ENCODE data around the gene EZH1. TPM values are rescaled to one million over a fixed set of nuclear protein-coding genes. Genes with fewer than 3 reads are reported as not detected.

Gene EZH1
- total RNA-seq, 1 experiment from 2014 or later: 22.8 TPM

DNA sequence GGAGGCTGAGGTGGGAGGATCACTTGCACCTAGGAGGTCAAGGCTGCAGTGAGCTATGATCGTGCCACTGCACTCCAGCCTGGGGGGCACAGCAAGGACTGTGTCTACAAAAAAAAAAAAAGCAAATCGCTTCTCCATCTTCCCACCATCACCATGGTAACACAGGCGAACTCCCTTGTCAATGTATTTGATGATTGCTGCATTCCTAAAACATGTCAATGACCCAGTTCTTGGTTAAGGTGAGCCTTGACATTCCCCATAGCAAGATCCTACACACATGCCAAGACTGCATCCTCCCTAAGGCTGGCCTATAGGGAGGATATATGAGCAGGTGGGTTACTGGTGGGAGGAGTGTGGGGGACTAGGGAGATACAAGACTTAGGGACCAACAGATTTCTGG lies 50.3 kb downstream of the EZH1 start:
- H3K9me3 ChIP-seq (ENCODE audit: insufficient read depth, low read depth): no peaks in the 10 kb centered on the region
- no TSS peak for BruUV-seq (replicated peaks)
- ChIA-PET CTCF (no interaction called here), POLR2A (ENCODE audit: unreplicated experiment) (no interaction called here)
- no peaks in the 10 kb centered on the region for H3K27me3 ChIP-seq (ENCODE audit: insufficient read depth, low read depth)
- H4K20me1 ChIP-seq (ENCODE audit: insufficient read depth): no peaks in the 10 kb centered on the region
- no peak overlapping the region for H3K4me3 ChIP-seq
- no peaks in the 10 kb centered on the region for H3K79me2 ChIP-seq (ENCODE audit: low read depth)
- no peak overlapping the region for H3K27ac ChIP-seq
- intact Hi-C loops (cut with micrococcal nuclease; ENCODE audit: unreplicated experiment): no loop called here
- H3K9me2 ChIP-seq (ENCODE audit: insufficient read depth): no peaks in the 10 kb centered on the region
- H3F3A ChIP-seq (ENCODE audit: insufficient read depth, low read depth): no peaks in the 10 kb centered on the region
- H3K4me2 ChIP-seq: no peak overlapping the region
- no peak for DNase-seq
- H3K36me3 ChIP-seq (ENCODE audit: low read depth): no peaks in the 10 kb centered on the region
- TF ChIP-seq EZH2 (IDR thresholded peaks at IDR 0.05; ENCODE audit: low read depth) (no peak), CTCF (conservative IDR thresholded peaks at IDR 0.05) (no peak)
- no peak overlapping the region for H2AFZ ChIP-seq
- no peaks in the 10 kb centered on the region for H3K4me1 ChIP-seq (replicated peaks; ENCODE audit: insufficient read depth)

- no peaks in the 10 kb centered on the region for H3K36me3 ChIP-seq (ENCODE audit: low read depth)
- no peak overlapping the region for H2AFZ ChIP-seq
- H3K4me1 ChIP-seq (replicated peaks; ENCODE audit: insufficient read depth): no peaks in the 10 kb centered on the region
- POLR2A ChIA-PET (ENCODE audit: unreplicated experiment): no interaction called here
- H3F3A ChIP-seq (ENCODE audit: insufficient read depth, low read depth): no peaks in the 10 kb centered on the region
- CTCF ChIA-PET: no interaction called here
- no peaks in the 10 kb centered on the region for H3K27me3 ChIP-seq (ENCODE audit: insufficient read depth, low read depth)
- DNase-seq: no peak
- H3K9me3 ChIP-seq (ENCODE audit: insufficient read depth, low read depth): no peaks in the 10 kb centered on the region
- intact Hi-C loops (cut with micrococcal nuclease; ENCODE audit: unreplicated experiment): no loop called here
- H3K9me2 ChIP-seq (ENCODE audit: insufficient read depth): no peaks in the 10 kb centered on the region
- no peaks in the 10 kb centered on the region for H3K79me2 ChIP-seq (ENCODE audit: low read depth)
- no peak overlapping the region for H3K4me3 ChIP-seq
- no peak overlapping the region for H3K4me2 ChIP-seq
- no peaks in the 10 kb centered on the region for H4K20me1 ChIP-seq (ENCODE audit: insufficient read depth)
- BruUV-seq (replicated peaks): no TSS peak
- H3K27ac ChIP-seq: no peak overlapping the region
- TF ChIP-seq EZH2 (IDR thresholded peaks at IDR 0.05; ENCODE audit: low read depth) (no peak), CTCF (conservative IDR thresholded peaks at IDR 0.05) (no peak)
Observed at GRCh38 chr17:42692489-42692888, 52.4 kb downstream of the EZH1 start.

DNA sequence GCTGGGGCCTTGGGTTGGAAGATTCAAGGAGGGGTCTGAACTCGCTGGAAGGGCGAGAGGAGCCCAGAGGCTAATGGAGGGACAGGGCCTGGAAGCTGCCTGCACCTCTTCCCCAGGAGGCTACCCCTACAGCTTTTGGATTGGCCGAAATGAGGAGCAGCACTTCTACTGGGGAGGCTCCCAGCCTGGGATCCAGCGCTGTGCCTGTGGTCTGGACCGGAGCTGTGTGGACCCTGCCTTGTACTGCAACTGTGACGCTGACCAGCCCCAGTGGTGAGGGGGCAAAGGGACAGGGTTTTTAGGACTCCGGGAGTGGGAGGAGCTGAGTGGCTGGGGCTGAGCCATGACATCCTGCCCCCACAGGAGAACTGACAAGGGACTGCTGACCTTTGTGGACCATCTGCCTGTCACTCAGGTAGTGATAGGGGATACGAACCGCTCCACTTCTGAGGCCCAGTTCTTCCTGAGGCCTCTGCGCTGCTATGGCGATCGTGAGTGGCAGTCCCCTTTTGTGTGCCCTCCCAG lies 53.8 kb downstream of the EZH1 start:
- H3K36me3 ChIP-seq (ENCODE audit: low read depth): no peaks in the 10 kb centered on the region
- ChIA-PET CTCF (no interaction called here), POLR2A (ENCODE audit: unreplicated experiment) (no interaction called here)
- H3K4me3 ChIP-seq: no peak overlapping the region
- H3K9me2 ChIP-seq (ENCODE audit: insufficient read depth): no peaks in the 10 kb centered on the region
- no peak for TF ChIP-seq CTCF (conservative IDR thresholded peaks at IDR 0.05)
- TF ChIP-seq EZH2 (IDR thresholded peaks at IDR 0.05; ENCODE audit: low read depth): no peak
- no TSS peak for BruUV-seq (replicated peaks)
- H3K27ac ChIP-seq: no peak overlapping the region
- intact Hi-C loops (cut with micrococcal nuclease; ENCODE audit: unreplicated experiment): no loop called here
- H3K27me3 ChIP-seq (ENCODE audit: insufficient read depth, low read depth): no peaks in the 10 kb centered on the region
- no peaks in the 10 kb centered on the region for H3K79me2 ChIP-seq (ENCODE audit: low read depth)
- H3F3A ChIP-seq (ENCODE audit: insufficient read depth, low read depth): no peaks in the 10 kb centered on the region
- H3K9me3 ChIP-seq (ENCODE audit: insufficient read depth, low read depth): no peaks in the 10 kb centered on the region
- H3K4me2 ChIP-seq: no peak overlapping the region
- no peak overlapping the region for H2AFZ ChIP-seq
- no peak for DNase-seq
- no peaks in the 10 kb centered on the region for H3K4me1 ChIP-seq (replicated peaks; ENCODE audit: insufficient read depth)
- no peaks in the 10 kb centered on the region for H4K20me1 ChIP-seq (ENCODE audit: insufficient read depth)

Measured in PC-9 (cell line).